Fibroblast of lung (primary cell): ENCODE results near the gene MTSS2. TPM values are rescaled to one million over a fixed set of nuclear protein-coding genes. Genes with fewer than 3 reads are reported as not detected.
A peak's percentile ranks its signal among the peaks of the same experiment; 100 is the strongest.

Source experiments
- DNase-seq, 2 donors: peaks; one replicate each; pipeline versions ENCODE4 v3.0.0 to v3.0.0-alpha.2; 2010; ENCODE audit warnings: low read depth in 2 of 2
- H2AFZ ChIP-seq: 2 replicates; pipeline ENCODE4 v1.5.1; 2012; ENCODE audit warnings: low read length, control low read depth, inconsistent platforms
- H3K27ac ChIP-seq: 2 replicates; pipeline ENCODE4 v1.5.1; 2011; ENCODE audit warnings: low read length, control low read depth; ENCODE audit not compliant: insufficient read depth
- H3K27me3 ChIP-seq: 2 replicates; pipeline ENCODE4 v1.5.1; 2011; ENCODE audit warnings: mild to moderate bottlenecking, low read length; ENCODE audit not compliant: control insufficient read depth, insufficient read depth
- H3K36me3 ChIP-seq: 2 replicates; pipeline ENCODE4 v1.5.1; 2011; ENCODE audit warnings: low read length; ENCODE audit not compliant: control insufficient read depth, insufficient read depth
- H3K4me1 ChIP-seq: 2 replicates; pipeline ENCODE4 v1.5.1; 2011; ENCODE audit warnings: low read length; ENCODE audit not compliant: control insufficient read depth, insufficient read depth; ENCODE audit errors: extremely low read depth
- H3K4me2 ChIP-seq: 2 replicates; pipeline ENCODE4 v1.5.1; 2011; ENCODE audit warnings: low read length, control low read depth; ENCODE audit not compliant: insufficient read depth; ENCODE audit errors: extremely low read depth
- H3K4me3 ChIP-seq, 4 experiments: fragments of 200-600 bp in 1 of 4; sonication (generic) in 1 of 4; replicated peaks in 1 of 4; 2 replicates each; pipeline ENCODE4 v1.5.1; 2011 to 2016; ENCODE audit warnings: low read length in 4 of 4, low read depth in 3 of 4, mild to moderate bottlenecking in 3 of 4, control low read depth in 2 of 4, inconsistent platforms in 1 of 4, mixed read lengths in 1 of 4; ENCODE audit not compliant: insufficient read depth in 1 of 4; ENCODE audit errors: control extremely low read depth in 1 of 4
- H3K79me2 ChIP-seq: 2 replicates; pipeline ENCODE4 v1.5.1; 2012; ENCODE audit warnings: mild to moderate bottlenecking, low read length, inconsistent platforms; ENCODE audit not compliant: control insufficient read depth, insufficient read depth
- H3K9ac ChIP-seq: 2 replicates; pipeline ENCODE4 v1.5.1; 2011; ENCODE audit warnings: mild to moderate bottlenecking, low read length, control low read depth; ENCODE audit not compliant: insufficient read depth
- H3K9me3 ChIP-seq: 2 replicates; pipeline ENCODE4 v1.5.1; 2012; ENCODE audit warnings: low read depth, low read length; ENCODE audit not compliant: control insufficient read depth, insufficient read depth
- H4K20me1 ChIP-seq: 2 replicates; pipeline ENCODE4 v1.5.1; 2011; ENCODE audit warnings: low read length; ENCODE audit not compliant: control insufficient read depth, insufficient read depth; ENCODE audit errors: extremely low read depth
- CTCF ChIP-seq, 2 donors: IDR thresholded peaks in 1 of 2; conservative IDR thresholded peaks in 1 of 2; 1 replicate in 1 of 2; 2 replicates in 1 of 2; pipeline ENCODE4 v1.5.1; 2011 to 2012; ENCODE audit warnings: low read length in 2 of 2, control low read depth in 1 of 2, inconsistent platforms in 1 of 2, low read depth in 1 of 2, mild to moderate bottlenecking in 1 of 2
- EZH2 ChIP-seq: IDR thresholded peaks from 2 replicates; pipeline ENCODE4 v1.5.1; 2012; ENCODE audit warnings: low read length, control low read depth, mild to moderate bottlenecking; ENCODE audit errors: missing control alignments
- polyA plus RNA-seq, 2 donors: library from polyadenylated mRNA; depleted of rRNA in 1 of 2; stranded (reverse) in 1 of 2; unstranded in 1 of 2; fragments of >200 nt; gene quantifications; 2 replicates each; pipeline ENCODE4 v1.2.1, GENCODE V29; 2011 to 2012; ENCODE audit warnings: missing spikeins in 1 of 2
- total RNA-seq: library from RNA; depleted of rRNA; stranded (reverse); fragments of >200 nt; gene quantifications from 2 replicates; pipeline ENCODE4 v1.2.1, GENCODE V29; 2014

The MTSS2 gene
- total and polyA plus RNA-seq, 2 donors (not counting 1 experiment from before 2014, with no cell fraction given): 126 to 131 TPM

- Histone ChIP-seq H3K27ac (no peak overlapping the region), H3K27me3 (no peaks in the 10 kb centered on the region), H3K9me3 (no peaks in the 10 kb centered on the region), H3K4me1 (peaks cover 3% of the 10 kb centered on the region), H3K4me2 (no peak overlapping the region), H4K20me1 (no peaks in the 10 kb centered on the region), H2AFZ (no peak overlapping the region), H3K9ac (no peak overlapping the region), H3K79me2 (no peaks in the 10 kb centered on the region), H3K4me3 (no peak overlapping the region), H3K36me3 (no peaks in the 10 kb centered on the region)
- no peak for TF ChIP-seq EZH2
- no peak for TF ChIP-seq CTCF (conservative IDR thresholded peaks at IDR 0.05 in 1 of 2, IDR thresholded peaks at IDR 0.05 in 1 of 2; ENCODE audit: low read depth in 1 of 2, low read length in 2 of 2)
- DNase-seq: no peak
Measured at GRCh38 chr16:70648606-70649005, 37.2 kb downstream of the MTSS2 start.

GRCh38 chr16:70647441-70648359 is 38.2 kb downstream of the MTSS2 start:
- no peaks in the 10 kb centered on the region for H3K79me2 ChIP-seq
- no peak overlapping the region for H3K9ac ChIP-seq
- no peak overlapping the region for H3K4me2 ChIP-seq
- peak in 1 of 2 donors; percentile 15 for DNase-seq
- no peak overlapping the region for H3K4me3 ChIP-seq
- H3K36me3 ChIP-seq: no peaks in the 10 kb centered on the region
- TF ChIP-seq EZH2 (no peak), CTCF (conservative IDR thresholded peaks at IDR 0.05 in 1 of 2, IDR thresholded peaks at IDR 0.05 in 1 of 2; ENCODE audit: low read depth in 1 of 2, low read length in 2 of 2) (no peak)
- peaks cover 3% of the 10 kb centered on the region for H3K4me1 ChIP-seq
- H3K9me3 ChIP-seq: no peaks in the 10 kb centered on the region
- no peaks in the 10 kb centered on the region for H3K27me3 ChIP-seq
- no peaks in the 10 kb centered on the region for H4K20me1 ChIP-seq
- no peak overlapping the region for H2AFZ ChIP-seq
- no peak overlapping the region for H3K27ac ChIP-seq

- Histone ChIP-seq H3K4me3 (no peak within 1 kb of the TSS), H3K9ac (no peak within 1 kb of the TSS), H3K4me2 (no peak within 1 kb of the TSS), H3K9me3 (no peaks in the 10 kb centered on the region), H3K36me3 (no peaks in the 10 kb centered on the region), H4K20me1 (no peaks in the 10 kb centered on the region), H3K4me1 (peaks cover 3% of the 10 kb centered on the region), H3K79me2 (no peaks in the 10 kb centered on the region), H3K27ac (no peak within 1 kb of the TSS), H2AFZ (no peak within 1 kb of the TSS), H3K27me3 (no peaks in the 10 kb centered on the region)
- TF ChIP-seq EZH2 (no peak), CTCF (conservative IDR thresholded peaks at IDR 0.05 in 1 of 2, IDR thresholded peaks at IDR 0.05 in 1 of 2; ENCODE audit: low read depth in 1 of 2, low read length in 2 of 2) (no peak)
- peak in 1 of 2 donors; percentile 30 for DNase-seq
Measured at GRCh38 chr16:70646260-70647241, 39.3 kb downstream of the MTSS2 start, which contains the start of gene IL34. TSS of gene IL34 (plus strand) at chr16:70646559. CDS start at chr16:70646948, 389 bp downstream.
